D721Med (cell line): ENCODE measurements around the gene SLC36A4.

Experiments
- DNase-seq: peaks from one replicate; pipeline ENCODE4 v3.0.0; 2011; ENCODE audit warnings: low spot score; ENCODE audit not compliant: insufficient read length
- FAIRE-seq: peaks from 2 replicates; lab custom pipeline; 2011; peaks lifted over from hg19 to GRCh38; lab: Jason Lieb, UNC
- TF ChIP-seq, protein P1 (sequence below): IDR thresholded peaks from 2 replicates; pipeline ENCODE4 v1.5.1; 2012; ENCODE audit warnings: mild to moderate bottlenecking, control low read depth; ENCODE audit not compliant: insufficient read depth; ENCODE audit errors: missing control alignments

Gene SLC36A4

GRCh38 chr11:93169950-93170561 is 27.7 kb downstream of the SLC36A4 start:
- TF ChIP-seq, protein P1, sequence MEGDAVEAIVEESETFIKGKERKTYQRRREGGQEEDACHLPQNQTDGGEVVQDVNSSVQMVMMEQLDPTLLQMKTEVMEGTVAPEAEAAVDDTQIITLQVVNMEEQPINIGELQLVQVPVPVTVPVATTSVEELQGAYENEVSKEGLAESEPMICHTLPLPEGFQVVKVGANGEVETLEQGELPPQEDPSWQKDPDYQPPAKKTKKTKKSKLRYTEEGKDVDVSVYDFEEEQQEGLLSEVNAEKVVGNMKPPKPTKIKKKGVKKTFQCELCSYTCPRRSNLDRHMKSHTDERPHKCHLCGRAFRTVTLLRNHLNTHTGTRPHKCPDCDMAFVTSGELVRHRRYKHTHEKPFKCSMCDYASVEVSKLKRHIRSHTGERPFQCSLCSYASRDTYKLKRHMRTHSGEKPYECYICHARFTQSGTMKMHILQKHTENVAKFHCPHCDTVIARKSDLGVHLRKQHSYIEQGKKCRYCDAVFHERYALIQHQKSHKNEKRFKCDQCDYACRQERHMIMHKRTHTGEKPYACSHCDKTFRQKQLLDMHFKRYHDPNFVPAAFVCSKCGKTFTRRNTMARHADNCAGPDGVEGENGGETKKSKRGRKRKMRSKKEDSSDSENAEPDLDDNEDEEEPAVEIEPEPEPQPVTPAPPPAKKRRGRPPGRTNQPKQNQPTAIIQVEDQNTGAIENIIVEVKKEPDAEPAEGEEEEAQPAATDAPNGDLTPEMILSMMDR: peak; percentile 39
- DNase-seq (no peak), FAIRE-seq (no peak)

DNA sequence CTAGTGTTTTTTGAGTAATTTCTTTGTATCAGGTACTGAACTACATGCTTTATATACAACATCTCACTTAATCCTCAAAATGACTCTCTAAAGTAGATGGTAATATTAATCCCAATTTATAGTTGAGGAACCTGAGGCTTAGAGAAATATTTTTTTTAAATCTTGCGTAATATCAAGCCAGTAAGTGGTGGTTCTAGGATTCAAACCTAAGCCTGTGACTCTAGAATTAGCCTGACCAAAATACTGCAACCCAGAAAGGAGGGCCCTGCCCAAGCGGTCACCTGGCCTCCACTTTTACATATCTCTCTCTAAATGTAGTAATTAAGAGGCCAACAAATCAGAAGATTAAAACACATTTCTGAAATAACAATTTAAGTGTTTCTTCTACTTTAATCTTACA is 28.6 kb downstream of the SLC36A4 start:
- FAIRE-seq (no peak), DNase-seq (no peak)
- TF ChIP-seq, protein P1: no peak

DNA sequence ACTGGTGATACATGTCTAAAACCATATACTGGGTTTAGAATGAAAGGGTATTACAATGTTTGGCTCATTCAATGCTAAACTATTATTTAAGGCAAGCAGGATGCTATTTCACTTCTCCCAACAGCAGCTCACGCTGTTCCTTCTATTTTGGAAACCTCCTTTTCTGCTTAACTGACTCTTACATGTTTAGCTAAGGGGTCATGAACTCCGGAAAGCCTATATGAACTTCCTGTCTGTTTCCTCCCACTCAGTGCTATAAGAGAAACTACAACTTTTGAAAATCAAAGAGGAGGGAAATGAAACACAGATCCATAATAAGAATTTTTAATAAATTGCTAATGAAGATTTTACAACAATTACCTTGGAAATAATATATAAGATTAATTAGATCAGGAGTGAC is 30.9 kb downstream of the SLC36A4 start:
- DNase-seq (no peak), FAIRE-seq (no peak)
- TF ChIP-seq, protein P1: no peak

- TF ChIP-seq, protein P1: no peak
- DNase-seq: no peak
- no peak for FAIRE-seq
Measured at GRCh38 chr11:93166194-93166593, 31.6 kb downstream of the SLC36A4 start.

DNA sequence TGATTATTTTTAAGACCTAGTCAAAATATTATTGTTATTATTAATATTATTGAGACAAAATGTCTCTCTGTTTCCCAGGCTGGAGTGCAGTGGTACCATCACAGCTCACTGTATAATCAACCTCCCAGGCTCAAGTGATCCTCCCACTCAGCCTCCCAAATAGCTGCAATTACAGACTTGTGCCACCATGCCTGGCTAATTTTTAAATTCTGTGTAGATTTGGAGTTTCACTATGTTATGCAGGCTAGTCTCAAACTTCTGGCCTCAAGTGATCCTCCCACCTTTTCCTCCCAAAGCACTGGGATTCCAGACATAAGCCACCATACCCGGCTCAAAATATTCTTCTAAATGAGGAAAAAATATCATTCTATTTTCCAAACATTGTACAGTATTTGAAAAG is 37.0 kb downstream of the SLC36A4 start:
- FAIRE-seq (no peak), DNase-seq (no peak)
- TF ChIP-seq, protein P1: no peak

- no peak for DNase-seq
- TF ChIP-seq, protein P1: no peak
- FAIRE-seq: no peak
Measured at GRCh38 chr11:93160156-93160555, 37.6 kb downstream of the SLC36A4 start.

GRCh38 chr11:93159721-93160120 is 38.1 kb downstream of the SLC36A4 start:
- TF ChIP-seq, protein P1: no peak
- FAIRE-seq: no peak
- no peak for DNase-seq
